ENCODE results near the gene HIGD2A. TPM values are rescaled to one million over a fixed set of nuclear protein-coding genes. Genes with fewer than 3 reads are reported as not detected.

Gene HIGD2A
- total and polyA plus RNA-seq, 9 of the 15 experiments (the other 6 are each of a cell fraction or from before 2014, with no cell fraction given): 94.7 to 264 (median 163) TPM

GRCh38 chr5:176389135-176390123 lies 878 bp downstream of the HIGD2A start:
- H3K9ac ChIP-seq (ENCODE audit: insufficient read depth in 1 of 2, low read depth in 2 of 2, low read length in 2 of 2): peak overlapping the region; percentile 96 to 98
- peaks cover 6 to 15% of the 10 kb centered on the region in 2 experiments; a peak in 4 of 5 replicates for H3K4me1 ChIP-seq (replicated peaks in 1 of 2; ENCODE audit: control insufficient read depth in 2 of 2, insufficient read depth in 2 of 2, low read length in 2 of 2)
- H4K20me1 ChIP-seq (replicated peaks; ENCODE audit: control insufficient read depth, insufficient read depth, low read length): no peaks in the 10 kb centered on the region; the same call in 1 of the 2 replicates
- H3K36me3 ChIP-seq (ENCODE audit: control insufficient read depth, insufficient read depth, low read length): peaks cover 77% of the 10 kb centered on the region
- H3K27ac ChIP-seq (ENCODE audit: extremely low read depth, low read depth, low read length): peak overlapping the region; percentile 97
- DNase-seq (ENCODE audit: extremely low read depth in 1 of 4, low spot score in 3 of 4) (peak in 1 of 4 experiments; percentile 91), FAIRE-seq (no peak), ATAC-seq (peak; percentile 71)
- WGBS (ENCODE audit: insufficient coverage, low coverage, missing lambda C conversion rate): 18% methylated on average over 38 of the region's 41 CpGs
- in situ Hi-C loops (cut with MboI) (no loop called here), intact Hi-C loops (cut with micrococcal nuclease) (no loop called here)
- ChIA-PET POLR2A (interaction anchor here (0.6 to 1.5 kb wide), 4 partner anchors 11 to 149 kb away, joined by 3 to 4 read pairs (median 3); no protein-coding TSS in a partner anchor), CTCF (ENCODE audit: low intra/inter-chr PET ratio) (no interaction called here)
- peak overlapping the region; percentile 78 for H2AFZ ChIP-seq (ENCODE audit: low read depth, low read length)
- peak overlapping the region; percentile 69 for H3K4me3 ChIP-seq
- TSS peak; percentile 96 for BruUV-seq (replicated peaks)
- no peaks in the 10 kb centered on the region for H3K9me1 ChIP-seq (ENCODE audit: control insufficient read depth, insufficient read depth, low read length)
- H3K9me3 ChIP-seq (replicated peaks; ENCODE audit: control insufficient read depth, insufficient read depth, low read depth, low read length): no peaks in the 10 kb centered on the region
- H3K79me2 ChIP-seq (ENCODE audit: control insufficient read depth, insufficient read depth, low read length): peaks cover 58% of the 10 kb centered on the region
- peak overlapping the region; percentile 99 for H3K4me2 ChIP-seq (ENCODE audit: insufficient read depth, low read length)
- H3K27me3 ChIP-seq (ENCODE audit: control insufficient read depth in 2 of 2, insufficient read depth in 2 of 2, low read length in 2 of 2): no peaks in the 10 kb centered on the region
- TF ChIP-seq BRD9 (IDR thresholded peaks at IDR 0.05; ENCODE audit: low read depth, partially characterized antibody) (peak; percentile 12), SRF (CRISPR knock-in tag; IDR thresholded peaks at IDR 0.05) (peak in 1 of 2 experiments; percentile 51; a peak in 1 of 4 replicates), ZBTB7A (IDR thresholded peaks at IDR 0.05; ENCODE audit: borderline replicate concordance, control insufficient read depth, low read depth, low read length) (no peak), ZBTB1 (CRISPR knock-in tag; IDR thresholded peaks at IDR 0.05; ENCODE audit: borderline replicate concordance, low read depth) (no peak), PRMT5 (CRISPR knock-in tag; IDR thresholded peaks at IDR 0.05) (no peak), POLR2H (tag; IDR thresholded peaks at IDR 0.05; ENCODE audit: low read depth) (peak; percentile 15), ZNF695 (CRISPR knock-in tag; IDR thresholded peaks at IDR 0.05) (peak; percentile 23; the same call in 1 of the 2 replicates), TBP (optimal IDR thresholded peaks at IDR 0.05; ENCODE audit: low read depth, low read length) (no peak), FOXM1 (IDR thresholded peaks at IDR 0.05; ENCODE audit: low read depth) (no peak), FOXM1 (CRISPR knock-in tag; IDR thresholded peaks at IDR 0.05; ENCODE audit: low read depth) (0 out of 2 replicates have a peak, but pooled peaks have one; percentile 2), MIER1 (IDR thresholded peaks at IDR 0.05; ENCODE audit: low read depth) (peak; percentile 28; the same call in 1 of the 2 replicates), ZNF696 (CRISPR knock-in tag; conservative IDR thresholded peaks at IDR 0.05) (no peak), CHCHD3 (CRISPR knock-in tag; IDR thresholded peaks at IDR 0.05) (no peak), RBM39 (optimal IDR thresholded peaks at IDR 0.05; ENCODE audit: low read depth, low read length) (no peak), RBM22 (IDR thresholded peaks at IDR 0.05; ENCODE audit: low read depth, low read length, poor library complexity, severe bottlenecking) (peak; percentile 72), MAZ (CRISPR knock-in tag; conservative IDR thresholded peaks at IDR 0.05 in 1 of 2, IDR thresholded peaks at IDR 0.05 in 1 of 2) (peak; percentile 5 to 10; a peak in 1 of 4 replicates), ZNF778 (CRISPR knock-in tag; IDR thresholded peaks at IDR 0.05) (no peak), FOXJ2 (tag; IDR thresholded peaks at IDR 0.05) (no peak), E2F6 (IDR thresholded peaks at IDR 0.05; ENCODE audit: borderline replicate concordance in 1 of 2, extremely low read depth in 1 of 2, insufficient read depth in 1 of 2, insufficient read length in 1 of 2, low read depth in 1 of 2, low read length in 1 of 2, poor library complexity in 1 of 2, severe bottlenecking in 1 of 2) (peak in 1 of 2 experiments; percentile 58), ZFX (CRISPR knock-in tag; IDR thresholded peaks at IDR 0.05) (peak; percentile 72), POLR2B (IDR thresholded peaks at IDR 0.05; ENCODE audit: low read depth, partially characterized antibody) (peak; percentile 77)
